22Rv1 (cell line): ENCODE results near the gene LIN37.

Source experiments
- CTCF ChIP-seq: fragments of 450-650 bp; IDR thresholded peaks from 2 replicates; pipeline ENCODE4 v1.5.1; 2017; ENCODE audit warnings: mild to moderate bottlenecking
- ZFX ChIP-seq: fragments of 450-650 bp; IDR thresholded peaks from 2 replicates; pipeline ENCODE4 v1.6.1; 2017; ENCODE audit warnings: antibody characterized with exemption, borderline replicate concordance

- no peak for TF ChIP-seq CTCF
- no peak for TF ChIP-seq ZFX
These were observed 28.8 kb upstream of the LIN37 start for GRCh38 chr19:35719402-35720162.
